T-cell (primary cell): ENCODE measurements around the gene ZNF292. TPM values are rescaled to one million over a fixed set of nuclear protein-coding genes. Genes with fewer than 3 reads are reported as not detected.

Source experiments
- ATAC-seq, 4 experiments: fragments of 200-7000 bp in 3 of 4; fragments of 150-1000 bp in 1 of 4; cut with Tn5 transposase; replicated peaks in 1 of 4; 1 replicate in 3 of 4; 2 replicates in 1 of 4; pipeline ENCODE4 v1.10.0; 2021; ENCODE audit warnings: moderate library complexity in 3 of 4, mild to moderate bottlenecking in 2 of 4, moderate number of reproducible peaks in 1 of 4
- CTCF ChIA-PET, 2 donors: fragments of 300-600 bp; sonication (Branson Sonifier 250); formaldehyde crosslinking; loops; one replicate each; lab custom pipeline; 2022; ENCODE audit warnings: antibody characterized with exemption in 2 of 2; lab: Charles Lee
- POLR2A ChIA-PET, 2 donors: fragments of 300-600 bp; sonication (Branson Sonifier 250); formaldehyde crosslinking; loops; one replicate each; lab custom pipeline; 2022; ENCODE audit warnings: antibody characterized with exemption in 2 of 2; lab: Charles Lee
- DNase-seq, 35 experiments: peaks; one replicate each; pipeline versions ENCODE4 v3.0.0 to v3.0.0-alpha.2; 2013 to 2023
- H3K27ac ChIP-seq: one replicate; pipeline ENCODE4 v1.5.1; 2013; ENCODE audit warnings: low read length
- H3K27me3 ChIP-seq, 2 experiments: replicated peaks in 1 of 2; 1 replicate in 1 of 2; 2 replicates in 1 of 2; pipeline versions ENCODE4 v1.6.1 to v1.7.0; 2013; ENCODE audit warnings: low read length in 1 of 2, mixed read lengths in 1 of 2; ENCODE audit not compliant: control insufficient read depth in 2 of 2, insufficient read depth in 2 of 2; ENCODE audit errors: extremely low read depth in 1 of 2
- H3K36me3 ChIP-seq, 2 donors: 1 replicate in 1 of 2; 2 replicates in 1 of 2; pipeline versions ENCODE4 v1.6.1 to v1.7.0; 2013; ENCODE audit warnings: low read length in 1 of 2; ENCODE audit not compliant: control insufficient read depth in 2 of 2, insufficient read depth in 1 of 2; ENCODE audit errors: extremely low read depth in 1 of 2
- H3K4me1 ChIP-seq, 2 experiments: 1 replicate in 1 of 2; 2 replicates in 1 of 2; pipeline versions ENCODE4 v1.6.1 to v1.7.0; 2013; ENCODE audit warnings: low read length in 2 of 2, mixed read lengths in 1 of 2; ENCODE audit not compliant: insufficient read depth in 2 of 2, control insufficient read depth in 1 of 2; ENCODE audit errors: extremely low read depth in 1 of 2
- H3K4me3 ChIP-seq, 2 donors: 1 replicate in 1 of 2; 2 replicates in 1 of 2; pipeline versions ENCODE4 v1.5.1 to v1.7.0; 2013; ENCODE audit warnings: mild to moderate bottlenecking in 2 of 2, low read length in 1 of 2, moderate library complexity in 1 of 2; ENCODE audit not compliant: control insufficient read depth in 1 of 2; ENCODE audit errors: extremely low read depth in 1 of 2
- H3K9me3 ChIP-seq: 2 replicates; pipeline ENCODE4 v1.7.0; 2013
- H3K27ac Mint-ChIP-seq, 2 donors: one replicate each; pipeline ENCODE4 v1.8.0; 2020 to 2021; ENCODE audit warnings: mild to moderate bottlenecking in 2 of 2, mixed read lengths in 2 of 2
- H3K27me3 Mint-ChIP-seq, 2 donors: one replicate each; pipeline ENCODE4 v1.8.0; 2021 to 2022; ENCODE audit warnings: mixed read lengths in 2 of 2
- H3K36me3 Mint-ChIP-seq: one replicate; pipeline ENCODE4 v1.8.0; 2021; ENCODE audit warnings: mixed read lengths
- H3K4me1 Mint-ChIP-seq, 3 donors: one replicate each; pipeline ENCODE4 v1.8.0; 2020 to 2022; ENCODE audit warnings: mixed read lengths in 3 of 3, mild to moderate bottlenecking in 1 of 3
- H3K4me3 Mint-ChIP-seq, 3 donors: one replicate each; pipeline ENCODE4 v1.8.0; 2020 to 2022; ENCODE audit warnings: mild to moderate bottlenecking in 3 of 3, mixed read lengths in 3 of 3, moderate library complexity in 3 of 3
- H3K9me3 Mint-ChIP-seq, 3 donors: one replicate each; pipeline ENCODE4 v1.8.0; 2020 to 2022; ENCODE audit warnings: mixed read lengths in 3 of 3
- WGBS: methylation state at CpG from one replicate; pipeline ENCODE4 v1.1.5; 2013; ENCODE audit warnings: missing lambda C conversion rate; ENCODE audit not compliant: insufficient coverage; 5-methylcytosine and 5-hydroxymethylcytosine counted together
- total RNA-seq, 35 experiments: library from RNA in 6 of 35; stranded (reverse) in 6 of 35; fragments of 120-200 nt in 1 of 35; gene quantifications; one replicate each; pipeline versions ENCODE4 v1.2.1 to v1.2.4 and lab custom pipeline; 2013 to 2026

ZNF292 gene
- total RNA-seq, 5 donors from 2014 or later (not counting 1 experiment from before 2014, with no cell fraction given), result 57.7 to 81.5 (median 66.1) TPM

DNA sequence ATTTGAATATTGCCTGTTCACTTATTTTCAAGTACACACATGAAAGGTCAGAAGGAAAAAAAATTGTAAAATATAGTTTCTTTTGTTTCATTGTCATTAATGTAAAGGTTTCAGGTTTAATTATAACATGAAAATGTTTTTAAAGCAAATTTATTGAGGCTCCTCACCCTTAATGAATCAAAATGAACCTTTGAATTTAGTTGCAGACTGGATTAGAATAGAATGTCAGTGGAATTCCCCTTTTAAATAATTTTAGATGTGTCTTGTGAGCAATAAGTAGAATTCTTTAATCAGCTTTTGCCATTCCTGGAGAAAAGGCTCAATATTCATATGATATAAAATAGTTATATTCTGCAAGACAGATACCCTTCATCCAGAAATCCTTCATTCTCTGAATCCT lies 96.4 kb downstream of the ZNF292 start:
- CTCF ChIA-PET, result interaction anchor here in 1 of 2 donors (1.2 kb wide), 1 partner anchor 89 kb away, joined by 3 read pairs; no protein-coding TSS in a partner anchor
- POLR2A ChIA-PET, result no interaction called here
- no peaks in the 10 kb centered on the region for H3K4me1 ChIP-seq
- no peak overlapping the region for H3K27ac ChIP-seq
- H3K27me3 Mint-ChIP-seq, result no peaks in the 10 kb centered on the region
- peaks cover 11 to 54% of the 10 kb centered on the region in 2 donors for H3K36me3 ChIP-seq
- H3K4me1 Mint-ChIP-seq, result no peaks in the 10 kb centered on the region
- H3K36me3 Mint-ChIP-seq, result peaks cover 68% of the 10 kb centered on the region
- DNase-seq (no peak), ATAC-seq (no peak)
- H3K27me3 ChIP-seq, result no peaks in the 10 kb centered on the region
- no peaks in the 10 kb centered on the region for H3K9me3 Mint-ChIP-seq
- H3K4me3 Mint-ChIP-seq, result no peak overlapping the region
- no peak overlapping the region for H3K4me3 ChIP-seq
- no peak overlapping the region for H3K27ac Mint-ChIP-seq
- H3K9me3 ChIP-seq, result no peaks in the 10 kb centered on the region

DNA sequence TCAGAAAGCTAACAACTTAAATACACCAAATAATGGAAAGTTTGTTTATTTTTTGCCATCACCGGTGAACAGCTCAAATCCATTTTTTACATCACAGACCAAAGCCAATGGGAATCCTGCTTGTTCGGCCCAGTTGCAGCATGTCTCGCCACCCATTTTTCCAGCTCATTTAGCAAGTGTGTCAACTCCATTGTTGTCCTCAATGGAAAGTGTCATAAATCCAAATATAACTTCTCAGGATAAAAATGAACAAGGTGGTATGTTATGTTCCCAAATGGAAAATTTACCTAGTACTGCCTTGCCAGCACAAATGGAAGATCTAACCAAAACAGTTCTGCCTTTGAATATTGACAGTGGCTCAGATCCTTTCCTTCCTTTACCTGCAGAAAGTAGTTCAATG lies 101.7 kb downstream of the ZNF292 start:
- no CpG with 5 or more reads among the region's 3 CpGs for WGBS
- DNase-seq (no peak), ATAC-seq (no peak)
- Histone ChIP-seq H3K36me3 (peaks cover 4 to 42% of the 10 kb centered on the region in 2 donors), H3K27me3 (no peaks in the 10 kb centered on the region), H3K4me1 (no peaks in the 10 kb centered on the region), H3K27ac (no peak overlapping the region), H3K4me3 (no peak overlapping the region), H3K9me3 (no peaks in the 10 kb centered on the region)
- Mint-ChIP-seq H3K36me3 (peaks cover 72% of the 10 kb centered on the region), H3K9me3 (no peaks in the 10 kb centered on the region), H3K4me1 (peaks cover 9 to 17% (median 9%) of the 10 kb centered on the region in 3 donors), H3K27me3 (no peaks in the 10 kb centered on the region), H3K27ac (no peak overlapping the region), H3K4me3 (no peak overlapping the region)
- CTCF ChIA-PET, result interaction anchor here in 1 of 2 donors (0.6 kb wide), 1 partner anchor 179 kb away, joined by 3 read pairs; no protein-coding TSS in a partner anchor
- POLR2A ChIA-PET, result no interaction called here

DNA sequence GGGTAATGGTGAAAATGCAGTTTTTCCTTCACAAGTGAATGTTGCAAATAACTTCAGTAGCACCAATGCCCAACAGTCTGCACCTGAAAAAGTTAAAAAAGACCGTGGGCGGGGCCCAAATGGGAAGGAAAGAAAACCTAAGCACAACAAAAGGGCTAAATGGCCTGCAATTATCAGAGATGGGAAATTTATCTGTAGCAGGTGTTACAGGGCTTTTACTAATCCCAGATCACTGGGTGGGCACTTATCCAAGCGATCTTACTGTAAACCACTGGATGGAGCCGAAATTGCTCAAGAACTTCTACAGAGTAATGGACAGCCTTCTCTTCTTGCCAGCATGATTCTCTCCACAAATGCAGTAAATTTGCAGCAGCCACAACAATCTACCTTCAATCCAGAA lies 102.2 kb downstream of the ZNF292 start:
- no peak overlapping the region for H3K4me3 Mint-ChIP-seq
- WGBS, result 100% methylated on average over 2 of the region's 4 CpGs
- H3K9me3 ChIP-seq, result no peaks in the 10 kb centered on the region
- no peaks in the 10 kb centered on the region for H3K4me1 ChIP-seq
- no peaks in the 10 kb centered on the region for H3K9me3 Mint-ChIP-seq
- peaks cover 69% of the 10 kb centered on the region for H3K36me3 Mint-ChIP-seq
- H3K27ac ChIP-seq, result no peak overlapping the region
- no peak overlapping the region for H3K4me3 ChIP-seq
- POLR2A ChIA-PET, result no interaction called here
- H3K27me3 Mint-ChIP-seq, result no peaks in the 10 kb centered on the region
- H3K4me1 Mint-ChIP-seq, result peaks cover 9 to 17% (median 9%) of the 10 kb centered on the region in 3 donors
- DNase-seq (no peak), ATAC-seq (no peak)
- H3K36me3 ChIP-seq, result peaks cover 4 to 42% of the 10 kb centered on the region in 2 donors
- no peaks in the 10 kb centered on the region for H3K27me3 ChIP-seq
- no peak overlapping the region for H3K27ac Mint-ChIP-seq
- CTCF ChIA-PET, result interaction anchor here in 1 of 2 donors (0.6 kb wide), 1 partner anchor 179 kb away, joined by 3 read pairs; no protein-coding TSS in a partner anchor

DNA sequence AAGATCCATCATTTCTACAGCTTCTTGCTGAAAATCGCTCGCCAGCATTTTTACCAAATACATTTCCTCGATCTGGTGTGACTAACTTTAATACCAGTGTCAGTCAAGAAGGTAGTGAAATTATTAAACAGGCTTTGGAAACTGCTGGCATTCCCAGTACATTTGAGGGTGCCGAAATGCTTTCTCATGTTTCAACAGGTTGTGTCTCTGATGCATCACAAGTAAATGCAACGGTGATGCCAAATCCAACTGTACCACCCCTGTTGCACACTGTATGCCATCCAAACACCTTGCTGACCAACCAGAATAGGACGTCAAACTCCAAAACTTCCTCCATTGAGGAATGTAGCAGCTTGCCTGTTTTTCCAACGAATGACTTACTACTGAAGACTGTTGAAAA lies 102.6 kb downstream of the ZNF292 start:
- peaks cover 67% of the 10 kb centered on the region for H3K36me3 Mint-ChIP-seq
- Histone ChIP-seq H3K27ac (no peak overlapping the region), H3K36me3 (peaks cover 4 to 42% of the 10 kb centered on the region in 2 donors), H3K27me3 (no peaks in the 10 kb centered on the region), H3K9me3 (no peaks in the 10 kb centered on the region), H3K4me1 (no peaks in the 10 kb centered on the region), H3K4me3 (no peak overlapping the region)
- ChIA-PET CTCF (no interaction called here), POLR2A (no interaction called here)
- DNase-seq, result no peak
- H3K9me3 Mint-ChIP-seq, result no peaks in the 10 kb centered on the region
- no peaks in the 10 kb centered on the region for H3K27me3 Mint-ChIP-seq
- WGBS, result 100% methylated on average over 2 of the region's 7 CpGs
- no peak overlapping the region for H3K4me3 Mint-ChIP-seq
- H3K4me1 Mint-ChIP-seq, result peaks cover 9 to 17% (median 9%) of the 10 kb centered on the region in 3 donors
- H3K27ac Mint-ChIP-seq, result no peak overlapping the region
- ATAC-seq, result no peak

DNA sequence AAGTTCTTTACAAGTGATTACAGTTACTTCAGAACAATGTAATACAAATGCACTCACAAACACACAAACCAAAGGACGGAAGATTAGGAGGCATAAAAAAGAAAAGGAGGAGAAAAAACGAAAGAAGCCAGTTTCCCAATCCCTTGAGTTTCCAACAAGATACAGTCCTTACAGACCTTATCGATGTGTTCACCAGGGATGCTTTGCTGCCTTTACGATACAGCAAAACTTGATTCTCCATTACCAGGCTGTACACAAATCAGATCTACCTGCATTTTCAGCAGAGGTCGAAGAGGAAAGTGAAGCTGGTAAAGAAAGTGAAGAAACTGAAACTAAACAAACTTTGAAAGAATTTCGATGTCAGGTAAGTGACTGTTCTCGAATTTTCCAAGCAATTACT lies 104.4 kb downstream of the ZNF292 start:
- H3K27me3 Mint-ChIP-seq, result no peaks in the 10 kb centered on the region
- WGBS, result no CpG with 5 or more reads among the region's 7 CpGs
- no peak overlapping the region for H3K27ac ChIP-seq
- no peak overlapping the region for H3K4me3 ChIP-seq
- peaks cover 9 to 17% (median 9%) of the 10 kb centered on the region in 3 donors for H3K4me1 Mint-ChIP-seq
- no peaks in the 10 kb centered on the region for H3K4me1 ChIP-seq
- DNase-seq (no peak), ATAC-seq (no peak)
- peaks cover 49% of the 10 kb centered on the region for H3K36me3 Mint-ChIP-seq
- POLR2A ChIA-PET, result no interaction called here
- H3K27ac Mint-ChIP-seq, result no peak overlapping the region
- no peaks in the 10 kb centered on the region for H3K9me3 Mint-ChIP-seq
- CTCF ChIA-PET, result no interaction called here
- peaks cover 4 to 31% of the 10 kb centered on the region in 2 donors for H3K36me3 ChIP-seq
- H3K27me3 ChIP-seq, result no peaks in the 10 kb centered on the region
- H3K9me3 ChIP-seq, result no peaks in the 10 kb centered on the region
- no peak overlapping the region for H3K4me3 Mint-ChIP-seq

DNA sequence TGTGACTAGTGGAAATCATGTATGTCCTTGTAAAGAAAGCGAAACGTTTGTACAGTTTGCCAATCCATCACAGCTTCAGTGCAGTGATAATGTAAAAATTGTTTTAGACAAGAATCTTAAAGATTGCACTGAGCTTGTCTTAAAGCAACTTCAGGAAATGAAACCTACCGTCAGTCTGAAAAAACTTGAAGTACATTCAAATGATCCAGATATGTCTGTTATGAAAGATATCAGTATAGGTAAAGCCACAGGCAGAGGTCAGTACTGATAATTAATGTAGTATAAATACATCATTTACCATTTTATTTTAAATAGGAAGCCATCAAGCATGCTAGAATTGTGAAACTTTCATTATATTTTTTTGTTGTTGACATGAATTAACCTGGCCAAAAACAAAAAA lies 106.2 kb downstream of the ZNF292 start:
- Mint-ChIP-seq H3K27me3 (no peaks in the 10 kb centered on the region), H3K27ac (no peak overlapping the region), H3K9me3 (no peaks in the 10 kb centered on the region), H3K4me3 (no peak overlapping the region), H3K36me3 (peaks cover 32% of the 10 kb centered on the region), H3K4me1 (peaks cover 9 to 24% (median 9%) of the 10 kb centered on the region in 3 donors)
- Histone ChIP-seq H3K9me3 (no peaks in the 10 kb centered on the region), H3K27me3 (no peaks in the 10 kb centered on the region), H3K36me3 (peaks cover 0 to 14% of the 10 kb centered on the region in 2 donors), H3K4me3 (no peak overlapping the region), H3K4me1 (no peaks in the 10 kb centered on the region), H3K27ac (no peak overlapping the region)
- ATAC-seq (no peak), DNase-seq (no peak)
- ChIA-PET CTCF (interaction anchor here in 1 of 2 donors (0.5 kb wide), 1 partner anchor 21 kb away, joined by 3 read pairs; no protein-coding TSS in a partner anchor), POLR2A (interaction anchor here in 1 of 2 donors (0.5 to 0.7 kb wide), 2 partner anchors 869 to 1597 kb away, joined by 3 read pairs; no protein-coding TSS in a partner anchor)
- 100% methylated on average over 2 of the region's 3 CpGs for WGBS
